ENCODE data around the gene AP1G2.
"Not testable (repeated sequence)": the region's sequence is repeated elsewhere in the genome, so short reads cannot be mapped to it uniquely, and the experiment has no call there.

AP1G2 gene

DNA sequence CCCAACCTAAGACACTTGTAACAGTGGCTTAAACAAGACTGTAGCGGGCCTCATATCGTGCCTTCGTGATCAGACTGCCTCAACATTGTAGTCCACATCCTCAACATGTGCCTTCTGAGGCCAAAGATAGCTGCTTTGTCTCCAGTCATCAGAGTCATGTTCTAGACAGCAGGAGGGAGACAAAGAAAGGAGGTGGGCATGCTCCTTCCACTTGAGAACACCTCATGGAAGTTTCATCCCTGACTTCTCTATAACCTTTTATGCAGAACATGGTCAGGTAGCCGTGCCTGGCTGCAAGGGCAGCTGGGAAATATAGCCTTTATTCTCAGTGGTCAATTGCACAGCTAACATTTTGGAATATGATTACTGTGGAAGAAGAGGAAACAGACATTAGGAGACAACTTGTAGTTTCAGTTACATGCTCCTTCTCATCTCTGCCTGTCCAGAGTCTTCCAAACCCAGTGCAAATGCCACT is 43.3 kb upstream of the AP1G2 start:
- TF ChIP-seq GABPA (IDR thresholded peaks at IDR 0.05; ENCODE audit: low read depth) (no peak), POLR2AphosphoS5 (IDR thresholded peaks at IDR 0.05; ENCODE audit: low read depth) (no peak), SPI1 (IDR thresholded peaks at IDR 0.05; ENCODE audit: borderline replicate concordance, low read depth) (no peak)
- TF ChIP-seq, protein P1, sequence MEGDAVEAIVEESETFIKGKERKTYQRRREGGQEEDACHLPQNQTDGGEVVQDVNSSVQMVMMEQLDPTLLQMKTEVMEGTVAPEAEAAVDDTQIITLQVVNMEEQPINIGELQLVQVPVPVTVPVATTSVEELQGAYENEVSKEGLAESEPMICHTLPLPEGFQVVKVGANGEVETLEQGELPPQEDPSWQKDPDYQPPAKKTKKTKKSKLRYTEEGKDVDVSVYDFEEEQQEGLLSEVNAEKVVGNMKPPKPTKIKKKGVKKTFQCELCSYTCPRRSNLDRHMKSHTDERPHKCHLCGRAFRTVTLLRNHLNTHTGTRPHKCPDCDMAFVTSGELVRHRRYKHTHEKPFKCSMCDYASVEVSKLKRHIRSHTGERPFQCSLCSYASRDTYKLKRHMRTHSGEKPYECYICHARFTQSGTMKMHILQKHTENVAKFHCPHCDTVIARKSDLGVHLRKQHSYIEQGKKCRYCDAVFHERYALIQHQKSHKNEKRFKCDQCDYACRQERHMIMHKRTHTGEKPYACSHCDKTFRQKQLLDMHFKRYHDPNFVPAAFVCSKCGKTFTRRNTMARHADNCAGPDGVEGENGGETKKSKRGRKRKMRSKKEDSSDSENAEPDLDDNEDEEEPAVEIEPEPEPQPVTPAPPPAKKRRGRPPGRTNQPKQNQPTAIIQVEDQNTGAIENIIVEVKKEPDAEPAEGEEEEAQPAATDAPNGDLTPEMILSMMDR (IDR thresholded peaks at IDR 0.05; ENCODE audit: insufficient read depth, low read length) = no peak
- TF ChIP-seq, protein P2, sequence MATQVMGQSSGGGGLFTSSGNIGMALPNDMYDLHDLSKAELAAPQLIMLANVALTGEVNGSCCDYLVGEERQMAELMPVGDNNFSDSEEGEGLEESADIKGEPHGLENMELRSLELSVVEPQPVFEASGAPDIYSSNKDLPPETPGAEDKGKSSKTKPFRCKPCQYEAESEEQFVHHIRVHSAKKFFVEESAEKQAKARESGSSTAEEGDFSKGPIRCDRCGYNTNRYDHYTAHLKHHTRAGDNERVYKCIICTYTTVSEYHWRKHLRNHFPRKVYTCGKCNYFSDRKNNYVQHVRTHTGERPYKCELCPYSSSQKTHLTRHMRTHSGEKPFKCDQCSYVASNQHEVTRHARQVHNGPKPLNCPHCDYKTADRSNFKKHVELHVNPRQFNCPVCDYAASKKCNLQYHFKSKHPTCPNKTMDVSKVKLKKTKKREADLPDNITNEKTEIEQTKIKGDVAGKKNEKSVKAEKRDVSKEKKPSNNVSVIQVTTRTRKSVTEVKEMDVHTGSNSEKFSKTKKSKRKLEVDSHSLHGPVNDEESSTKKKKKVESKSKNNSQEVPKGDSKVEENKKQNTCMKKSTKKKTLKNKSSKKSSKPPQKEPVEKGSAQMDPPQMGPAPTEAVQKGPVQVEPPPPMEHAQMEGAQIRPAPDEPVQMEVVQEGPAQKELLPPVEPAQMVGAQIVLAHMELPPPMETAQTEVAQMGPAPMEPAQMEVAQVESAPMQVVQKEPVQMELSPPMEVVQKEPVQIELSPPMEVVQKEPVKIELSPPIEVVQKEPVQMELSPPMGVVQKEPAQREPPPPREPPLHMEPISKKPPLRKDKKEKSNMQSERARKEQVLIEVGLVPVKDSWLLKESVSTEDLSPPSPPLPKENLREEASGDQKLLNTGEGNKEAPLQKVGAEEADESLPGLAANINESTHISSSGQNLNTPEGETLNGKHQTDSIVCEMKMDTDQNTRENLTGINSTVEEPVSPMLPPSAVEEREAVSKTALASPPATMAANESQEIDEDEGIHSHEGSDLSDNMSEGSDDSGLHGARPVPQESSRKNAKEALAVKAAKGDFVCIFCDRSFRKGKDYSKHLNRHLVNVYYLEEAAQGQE (IDR thresholded peaks at IDR 0.05; ENCODE audit: insufficient replicate concordance, low read depth) = no peak
- no peak overlapping the region for H3K27ac ChIP-seq (replicated peaks)
- no peak for DNase-seq (ENCODE audit: low read depth in 1 of 2, low spot score in 1 of 2)
- H3K27me3 ChIP-seq (ENCODE audit: insufficient read depth, poor library complexity, severe bottlenecking) = no peaks in the 10 kb centered on the region
- H3K4me3 ChIP-seq (replicated peaks; ENCODE audit: insufficient read depth, low read length) = no peak overlapping the region

DNA sequence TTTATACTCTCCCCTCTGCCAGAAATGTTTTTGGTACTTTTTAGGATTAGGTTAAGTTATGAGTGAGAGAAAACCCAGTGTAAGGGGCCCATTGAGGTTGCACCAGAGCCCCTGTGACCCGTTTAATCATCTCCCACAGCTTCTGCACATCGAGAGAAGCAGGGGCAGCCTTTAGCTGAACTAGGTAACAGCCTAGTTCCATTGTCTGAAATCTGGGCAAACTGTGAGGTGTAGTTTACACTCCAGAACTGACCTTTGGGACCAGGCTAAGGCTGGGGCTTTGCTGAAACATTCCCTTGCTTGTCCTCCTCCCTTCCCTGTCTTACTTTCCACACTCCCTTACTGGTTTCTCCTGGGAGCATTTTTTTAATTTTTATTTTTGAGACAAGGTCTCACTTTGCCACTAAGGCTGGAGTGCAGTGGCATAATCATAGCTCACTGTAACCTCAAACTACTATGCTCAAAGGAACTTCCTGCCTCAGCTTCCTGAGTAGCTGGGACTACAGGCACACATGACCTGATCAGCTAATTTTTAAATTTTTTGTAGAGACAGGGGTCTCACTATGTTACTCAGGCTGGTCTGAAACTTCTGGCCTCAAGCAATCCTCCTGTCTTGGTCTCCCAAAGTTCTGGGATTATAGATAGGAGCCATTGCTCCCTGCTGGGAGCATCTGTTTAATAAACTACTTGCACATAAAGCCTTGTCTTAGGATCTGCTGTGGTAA is 42.7 kb upstream of the AP1G2 start:
- DNase-seq (ENCODE audit: low read depth in 1 of 2, low spot score in 1 of 2) = no peak
- no peaks in the 10 kb centered on the region for H3K27me3 ChIP-seq (ENCODE audit: insufficient read depth, poor library complexity, severe bottlenecking)
- TF ChIP-seq POLR2AphosphoS5 (IDR thresholded peaks at IDR 0.05; ENCODE audit: low read depth) = no peak
- no peak for TF ChIP-seq GABPA (IDR thresholded peaks at IDR 0.05; ENCODE audit: low read depth)
- TF ChIP-seq, protein P1 (IDR thresholded peaks at IDR 0.05; ENCODE audit: insufficient read depth, low read length) = no peak
- TF ChIP-seq, protein P2 (IDR thresholded peaks at IDR 0.05; ENCODE audit: insufficient replicate concordance, low read depth) = no peak
- no peak for TF ChIP-seq SPI1 (IDR thresholded peaks at IDR 0.05; ENCODE audit: borderline replicate concordance, low read depth)
- no peak overlapping the region for H3K4me3 ChIP-seq (replicated peaks; ENCODE audit: insufficient read depth, low read length)
- H3K27ac ChIP-seq (replicated peaks) = no peak overlapping the region

DNA sequence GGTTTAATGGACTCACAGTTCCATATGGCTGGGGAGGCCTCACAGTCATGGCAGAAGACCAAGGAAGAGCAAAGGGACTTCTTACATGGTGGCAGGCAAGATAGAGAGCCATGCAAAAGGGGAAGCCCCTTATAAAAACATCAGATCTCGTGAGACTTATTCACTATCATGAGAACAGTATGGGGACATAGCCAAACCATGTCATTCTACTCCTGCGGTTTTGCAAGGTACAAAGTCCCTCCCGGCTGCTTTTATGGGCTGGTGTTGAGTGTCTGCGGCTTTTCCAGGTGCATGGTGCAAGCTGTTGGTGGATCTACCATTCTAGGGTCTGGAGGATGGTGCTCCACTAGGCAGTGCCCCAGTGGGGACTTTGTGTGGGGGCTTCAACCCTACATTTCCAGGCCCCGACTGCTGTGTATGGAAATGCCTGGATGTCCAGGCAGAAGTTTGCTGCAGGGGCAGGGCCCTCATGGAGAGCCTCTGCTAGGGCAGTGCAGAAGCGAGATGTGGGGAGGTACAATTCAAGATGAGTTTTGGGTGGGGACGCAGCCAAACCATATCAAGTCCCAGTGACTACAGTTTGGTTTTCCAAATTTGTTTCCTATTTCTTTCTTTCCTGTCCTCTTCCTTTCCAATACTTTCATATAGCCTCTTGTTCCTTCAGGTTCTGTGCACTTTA is 42.0 kb upstream of the AP1G2 start:
- not testable (repeated sequence) for H3K27me3 ChIP-seq (ENCODE audit: insufficient read depth, poor library complexity, severe bottlenecking); H3K4me3 ChIP-seq (replicated peaks; ENCODE audit: insufficient read depth, low read length); DNase-seq (ENCODE audit: low read depth in 1 of 2, low spot score in 1 of 2); H3K27ac ChIP-seq (replicated peaks)

DNA sequence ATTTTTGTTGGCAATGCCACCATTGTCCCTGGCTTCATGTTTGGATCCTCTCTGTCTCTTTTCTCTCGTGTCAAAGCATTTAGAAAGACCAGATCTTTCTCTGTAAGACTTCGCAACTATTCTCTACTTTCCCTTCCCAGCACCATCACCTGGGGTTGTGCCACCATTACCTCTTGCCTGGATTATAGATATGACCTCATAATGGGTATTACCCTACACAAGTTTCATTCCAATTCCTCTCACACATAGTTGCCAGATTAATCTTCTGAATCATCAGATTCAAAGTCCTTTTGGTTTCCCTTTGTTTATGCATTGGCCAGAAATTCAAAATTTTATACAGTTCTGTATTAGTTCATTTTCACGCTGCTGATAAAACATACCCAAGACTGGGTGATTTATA is 41.4 kb upstream of the AP1G2 start:
- Histone ChIP-seq H3K4me3 (replicated peaks; ENCODE audit: insufficient read depth, low read length) (no peak overlapping the region), H3K27ac (replicated peaks) (no peak overlapping the region), H3K27me3 (ENCODE audit: insufficient read depth, poor library complexity, severe bottlenecking) (no peaks in the 10 kb centered on the region)
- TF ChIP-seq POLR2AphosphoS5 (IDR thresholded peaks at IDR 0.05; ENCODE audit: low read depth) (no peak), GABPA (IDR thresholded peaks at IDR 0.05; ENCODE audit: low read depth) (no peak), SPI1 (IDR thresholded peaks at IDR 0.05; ENCODE audit: borderline replicate concordance, low read depth) (no peak)
- TF ChIP-seq, protein P2 (IDR thresholded peaks at IDR 0.05; ENCODE audit: insufficient replicate concordance, low read depth) = no peak
- TF ChIP-seq, protein P1 (IDR thresholded peaks at IDR 0.05; ENCODE audit: insufficient read depth, low read length) = no peak
- DNase-seq (ENCODE audit: low read depth in 1 of 2, low spot score in 1 of 2) = no peak
